Testis (tissue), 2 donors: Measurements from ENCODE around the gene PLGRKT.
"Not testable (repeated sequence)": the region's sequence is repeated elsewhere in the genome, so short reads cannot be mapped to it uniquely, and the experiment has no call there.

Experiments used
- POLR2A ChIP-seq: fragments of 450-650 bp; IDR thresholded peaks from one replicate; pipeline ENCODE4 v1.6.1; 2017; ENCODE audit warnings: antibody characterized with exemption, mild to moderate bottlenecking, moderate library complexity
- TF ChIP-seq, protein P1 (sequence below), 3 experiments: fragments of 450-650 bp in 2 of 3; fragments of 200-600 bp in 1 of 3; sonication (generic) in 1 of 3; IDR thresholded peaks; one replicate each; pipeline ENCODE4 v1.5.1; 2016 to 2019; ENCODE audit warnings: antibody characterized with exemption in 3 of 3, mild to moderate bottlenecking in 2 of 3, moderate library complexity in 1 of 3

DNA sequence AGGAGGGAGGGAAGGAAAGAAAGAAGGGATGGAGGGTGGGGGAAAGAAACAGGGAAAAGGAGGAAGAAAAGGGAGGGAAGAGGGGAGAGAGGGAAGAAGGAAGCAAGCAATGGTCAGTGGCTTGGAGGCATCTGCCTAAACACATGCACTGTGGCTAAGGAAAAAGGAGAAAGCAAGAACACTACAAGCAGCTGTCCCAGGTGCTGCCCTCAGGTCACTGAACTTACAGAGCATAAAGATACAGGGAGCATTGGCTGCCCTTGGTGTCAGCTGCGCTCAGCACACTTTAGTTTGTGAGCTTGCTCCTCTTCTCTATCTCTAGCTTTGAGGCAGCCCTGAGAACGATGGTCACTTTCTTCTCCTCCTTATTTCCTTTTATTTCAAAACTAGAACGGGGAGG, 40.2 kb downstream of the PLGRKT start:
- TF ChIP-seq POLR2A = not testable (repeated sequence)
- TF ChIP-seq, protein P1, sequence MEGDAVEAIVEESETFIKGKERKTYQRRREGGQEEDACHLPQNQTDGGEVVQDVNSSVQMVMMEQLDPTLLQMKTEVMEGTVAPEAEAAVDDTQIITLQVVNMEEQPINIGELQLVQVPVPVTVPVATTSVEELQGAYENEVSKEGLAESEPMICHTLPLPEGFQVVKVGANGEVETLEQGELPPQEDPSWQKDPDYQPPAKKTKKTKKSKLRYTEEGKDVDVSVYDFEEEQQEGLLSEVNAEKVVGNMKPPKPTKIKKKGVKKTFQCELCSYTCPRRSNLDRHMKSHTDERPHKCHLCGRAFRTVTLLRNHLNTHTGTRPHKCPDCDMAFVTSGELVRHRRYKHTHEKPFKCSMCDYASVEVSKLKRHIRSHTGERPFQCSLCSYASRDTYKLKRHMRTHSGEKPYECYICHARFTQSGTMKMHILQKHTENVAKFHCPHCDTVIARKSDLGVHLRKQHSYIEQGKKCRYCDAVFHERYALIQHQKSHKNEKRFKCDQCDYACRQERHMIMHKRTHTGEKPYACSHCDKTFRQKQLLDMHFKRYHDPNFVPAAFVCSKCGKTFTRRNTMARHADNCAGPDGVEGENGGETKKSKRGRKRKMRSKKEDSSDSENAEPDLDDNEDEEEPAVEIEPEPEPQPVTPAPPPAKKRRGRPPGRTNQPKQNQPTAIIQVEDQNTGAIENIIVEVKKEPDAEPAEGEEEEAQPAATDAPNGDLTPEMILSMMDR (IDR thresholded peaks at IDR 0.05) = not testable (repeated sequence)
